Measurements from ENCODE around the gene KLK12. TPM values are rescaled to one million over a fixed set of nuclear protein-coding genes. Genes with fewer than 3 reads are reported as not detected.
A peak's percentile ranks its signal among the peaks of the same experiment; 100 is the strongest.

The KLK12 gene
- polyA plus RNA-seq, 4 donors: 1.4 to 10.6 (median 2.7) TPM; not detected in 1

- Histone ChIP-seq H3K36me3 (ENCODE audit: control insufficient read depth in 3 of 3, insufficient read depth in 2 of 3, low read depth in 1 of 3, low read length in 3 of 3) (no peaks in the 10 kb centered on the region), H3K4me1 (ENCODE audit: control insufficient read depth in 3 of 3, insufficient read depth in 2 of 3, low read depth in 1 of 3, low read length in 2 of 3) (no peaks in the 10 kb centered on the region), H3K4me3 (ENCODE audit: low read depth in 1 of 3, low read length in 3 of 3) (no peak overlapping the region), H3K27me3 (ENCODE audit: control insufficient read depth in 3 of 3, insufficient read depth in 3 of 3, low read length in 3 of 3) (peaks cover 0 to 10% (median 0%) of the 10 kb centered on the region in 3 donors), H3K27ac (ENCODE audit: low read depth in 1 of 3, low read length in 2 of 3) (no peak overlapping the region), H3K9me3 (ENCODE audit: control insufficient read depth in 2 of 2, insufficient read depth in 1 of 2, low read depth in 1 of 2, low read length in 1 of 2) (no peaks in the 10 kb centered on the region)
- no peak for FAIRE-seq
- 42 to 56% (median 42%) methylated on average over 15 to 18 of the region's 18 CpGs for WGBS, 3 donors
- DNase-seq: no peak
Measured at GRCh38 chr19:51025809-51026553, 8.8 kb downstream of the KLK12 start.

GRCh38 chr19:51025401-51025800 lies 9.4 kb downstream of the KLK12 start:
- H3K27me3 ChIP-seq (ENCODE audit: control insufficient read depth in 3 of 3, insufficient read depth in 3 of 3, low read length in 3 of 3): peaks cover 0 to 13% (median 0%) of the 10 kb centered on the region in 3 donors
- no peak for DNase-seq
- no peaks in the 10 kb centered on the region for H3K9me3 ChIP-seq (ENCODE audit: control insufficient read depth in 2 of 2, insufficient read depth in 1 of 2, low read depth in 1 of 2, low read length in 1 of 2)
- no peaks in the 10 kb centered on the region for H3K36me3 ChIP-seq (ENCODE audit: control insufficient read depth in 3 of 3, insufficient read depth in 2 of 3, low read depth in 1 of 3, low read length in 3 of 3)
- no peaks in the 10 kb centered on the region for H3K4me1 ChIP-seq (ENCODE audit: control insufficient read depth in 3 of 3, insufficient read depth in 2 of 3, low read depth in 1 of 3, low read length in 2 of 3)
- H3K4me3 ChIP-seq (ENCODE audit: low read depth in 1 of 3, low read length in 3 of 3): no peak overlapping the region
- WGBS, 3 donors: 63 to 84% (median 67%) methylated on average over 5 to 6 of the region's 6 CpGs
- H3K27ac ChIP-seq (ENCODE audit: low read depth in 1 of 3, low read length in 2 of 3): no peak overlapping the region
- no peak for FAIRE-seq

- no peaks in the 10 kb centered on the region for H3K36me3 ChIP-seq (ENCODE audit: control insufficient read depth in 3 of 3, insufficient read depth in 2 of 3, low read depth in 1 of 3, low read length in 3 of 3)
- 16 to 46% (median 41%) methylated on average over 5 of the region's 5 CpGs for WGBS, 3 donors
- H3K4me3 ChIP-seq (ENCODE audit: low read depth in 1 of 3, low read length in 3 of 3): no peak overlapping the region
- H3K27me3 ChIP-seq (ENCODE audit: control insufficient read depth in 3 of 3, insufficient read depth in 3 of 3, low read length in 3 of 3): peaks cover 0 to 18% (median 0%) of the 10 kb centered on the region in 3 donors
- no peaks in the 10 kb centered on the region for H3K9me3 ChIP-seq (ENCODE audit: control insufficient read depth in 2 of 2, insufficient read depth in 1 of 2, low read depth in 1 of 2, low read length in 1 of 2)
- no peaks in the 10 kb centered on the region for H3K4me1 ChIP-seq (ENCODE audit: control insufficient read depth in 3 of 3, insufficient read depth in 2 of 3, low read depth in 1 of 3, low read length in 2 of 3)
- H3K27ac ChIP-seq (ENCODE audit: low read depth in 1 of 3, low read length in 2 of 3): no peak overlapping the region
- no peak for FAIRE-seq
- no peak for DNase-seq
Measured at GRCh38 chr19:51024924-51025323, 9.9 kb downstream of the KLK12 start.

- H3K4me1 ChIP-seq (ENCODE audit: control insufficient read depth in 3 of 3, insufficient read depth in 2 of 3, low read depth in 1 of 3, low read length in 2 of 3): no peaks in the 10 kb centered on the region
- H3K27me3 ChIP-seq (ENCODE audit: control insufficient read depth in 3 of 3, insufficient read depth in 3 of 3, low read length in 3 of 3): peaks cover 4 to 28% (median 4%) of the 10 kb centered on the region in 3 donors
- DNase-seq (no peak), FAIRE-seq (no peak)
- H3K27ac ChIP-seq (ENCODE audit: low read depth in 1 of 3, low read length in 2 of 3): no peak overlapping the region
- H3K36me3 ChIP-seq (ENCODE audit: control insufficient read depth in 3 of 3, insufficient read depth in 2 of 3, low read depth in 1 of 3, low read length in 3 of 3): no peaks in the 10 kb centered on the region
- H3K4me3 ChIP-seq (ENCODE audit: low read depth in 1 of 3, low read length in 3 of 3): no peak overlapping the region
- 67 to 73% (median 70%) methylated on average over 10 to 11 of the region's 11 CpGs for WGBS, 3 donors
- H3K9me3 ChIP-seq (ENCODE audit: control insufficient read depth in 2 of 2, insufficient read depth in 1 of 2, low read depth in 1 of 2, low read length in 1 of 2): no peaks in the 10 kb centered on the region
Measured at GRCh38 chr19:51023946-51024345, 10.9 kb downstream of the KLK12 start.

- WGBS, 3 donors: 55 to 65% (median 60%) methylated on average over 14 of the region's 14 CpGs
- Histone ChIP-seq H3K27me3 (ENCODE audit: control insufficient read depth in 3 of 3, insufficient read depth in 3 of 3, low read length in 3 of 3) (peaks cover 4 to 39% (median 4%) of the 10 kb centered on the region in 3 donors), H3K9me3 (ENCODE audit: control insufficient read depth in 2 of 2, insufficient read depth in 1 of 2, low read depth in 1 of 2, low read length in 1 of 2) (no peaks in the 10 kb centered on the region), H3K36me3 (ENCODE audit: control insufficient read depth in 3 of 3, insufficient read depth in 2 of 3, low read depth in 1 of 3, low read length in 3 of 3) (no peaks in the 10 kb centered on the region), H3K4me1 (ENCODE audit: control insufficient read depth in 3 of 3, insufficient read depth in 2 of 3, low read depth in 1 of 3, low read length in 2 of 3) (no peaks in the 10 kb centered on the region), H3K4me3 (ENCODE audit: low read depth in 1 of 3, low read length in 3 of 3) (no peak overlapping the region), H3K27ac (ENCODE audit: low read depth in 1 of 3, low read length in 2 of 3) (no peak overlapping the region)
- FAIRE-seq (no peak), DNase-seq (no peak)
Measured at GRCh38 chr19:51022526-51022925, 12.3 kb downstream of the KLK12 start.

GRCh38 chr19:51020988-51021651 lies 13.7 kb downstream of the KLK12 start:
- FAIRE-seq: no peak
- Histone ChIP-seq H3K4me1 (ENCODE audit: control insufficient read depth in 3 of 3, insufficient read depth in 2 of 3, low read depth in 1 of 3, low read length in 2 of 3) (no peaks in the 10 kb centered on the region), H3K9me3 (ENCODE audit: control insufficient read depth in 2 of 2, insufficient read depth in 1 of 2, low read depth in 1 of 2, low read length in 1 of 2) (no peaks in the 10 kb centered on the region), H3K27ac (ENCODE audit: low read depth in 1 of 3, low read length in 2 of 3) (no peak overlapping the region), H3K36me3 (ENCODE audit: control insufficient read depth in 3 of 3, insufficient read depth in 2 of 3, low read depth in 1 of 3, low read length in 3 of 3) (no peaks in the 10 kb centered on the region), H3K4me3 (ENCODE audit: low read depth in 1 of 3, low read length in 3 of 3) (no peak overlapping the region), H3K27me3 (ENCODE audit: control insufficient read depth in 3 of 3, insufficient read depth in 3 of 3, low read length in 3 of 3) (peaks cover 9 to 50% (median 10%) of the 10 kb centered on the region in 3 donors)
- WGBS, 3 donors: 30 to 35% (median 32%) methylated on average over 7 of the region's 7 CpGs
- peak; percentile 30 to 36 for DNase-seq

- no peaks in the 10 kb centered on the region for H3K4me1 ChIP-seq (ENCODE audit: control insufficient read depth in 3 of 3, insufficient read depth in 2 of 3, low read depth in 1 of 3, low read length in 2 of 3)
- no peak within 1 kb of the TSS for H3K4me3 ChIP-seq (ENCODE audit: low read depth in 1 of 3, low read length in 3 of 3)
- no peaks in the 10 kb centered on the region for H3K36me3 ChIP-seq (ENCODE audit: control insufficient read depth in 3 of 3, insufficient read depth in 2 of 3, low read depth in 1 of 3, low read length in 3 of 3)
- DNase-seq (no peak), FAIRE-seq (no peak)
- no peaks in the 10 kb centered on the region for H3K9me3 ChIP-seq (ENCODE audit: control insufficient read depth in 2 of 2, insufficient read depth in 1 of 2, low read depth in 1 of 2, low read length in 1 of 2)
- peaks cover 9 to 47% (median 12%) of the 10 kb centered on the region in 3 donors for H3K27me3 ChIP-seq (ENCODE audit: control insufficient read depth in 3 of 3, insufficient read depth in 3 of 3, low read length in 3 of 3)
- WGBS, 3 donors: 3 to 4% (median 4%) methylated on average over 13 to 14 of the region's 14 CpGs
- no peak within 1 kb of the TSS for H3K27ac ChIP-seq (ENCODE audit: low read depth in 1 of 3, low read length in 2 of 3)
Measured at GRCh38 chr19:51019544-51019925, 15.3 kb downstream of the KLK12 start, which contains the start of gene KLK10. KLK10 (minus strand) TSS chr19:51019709; CDS start chr19:51019130, 579 bp downstream.

- DNase-seq (no peak), FAIRE-seq (no peak)
- H3K27me3 ChIP-seq (ENCODE audit: control insufficient read depth in 3 of 3, insufficient read depth in 3 of 3, low read length in 3 of 3): peaks cover 9 to 47% (median 12%) of the 10 kb centered on the region in 3 donors
- no peaks in the 10 kb centered on the region for H3K36me3 ChIP-seq (ENCODE audit: control insufficient read depth in 3 of 3, insufficient read depth in 2 of 3, low read depth in 1 of 3, low read length in 3 of 3)
- H3K4me3 ChIP-seq (ENCODE audit: low read depth in 1 of 3, low read length in 3 of 3): no peak overlapping the region
- 2 to 4% (median 3%) methylated on average over 54 to 68 of the region's 68 CpGs for WGBS, 3 donors
- no peak overlapping the region for H3K27ac ChIP-seq (ENCODE audit: low read depth in 1 of 3, low read length in 2 of 3)
- no peaks in the 10 kb centered on the region for H3K9me3 ChIP-seq (ENCODE audit: control insufficient read depth in 2 of 2, insufficient read depth in 1 of 2, low read depth in 1 of 2, low read length in 1 of 2)
- H3K4me1 ChIP-seq (ENCODE audit: control insufficient read depth in 3 of 3, insufficient read depth in 2 of 3, low read depth in 1 of 3, low read length in 2 of 3): no peaks in the 10 kb centered on the region
Measured at GRCh38 chr19:51018745-51019543, 15.9 kb downstream of the KLK12 start.
